ENCODE results near the gene RIN1.

DNA sequence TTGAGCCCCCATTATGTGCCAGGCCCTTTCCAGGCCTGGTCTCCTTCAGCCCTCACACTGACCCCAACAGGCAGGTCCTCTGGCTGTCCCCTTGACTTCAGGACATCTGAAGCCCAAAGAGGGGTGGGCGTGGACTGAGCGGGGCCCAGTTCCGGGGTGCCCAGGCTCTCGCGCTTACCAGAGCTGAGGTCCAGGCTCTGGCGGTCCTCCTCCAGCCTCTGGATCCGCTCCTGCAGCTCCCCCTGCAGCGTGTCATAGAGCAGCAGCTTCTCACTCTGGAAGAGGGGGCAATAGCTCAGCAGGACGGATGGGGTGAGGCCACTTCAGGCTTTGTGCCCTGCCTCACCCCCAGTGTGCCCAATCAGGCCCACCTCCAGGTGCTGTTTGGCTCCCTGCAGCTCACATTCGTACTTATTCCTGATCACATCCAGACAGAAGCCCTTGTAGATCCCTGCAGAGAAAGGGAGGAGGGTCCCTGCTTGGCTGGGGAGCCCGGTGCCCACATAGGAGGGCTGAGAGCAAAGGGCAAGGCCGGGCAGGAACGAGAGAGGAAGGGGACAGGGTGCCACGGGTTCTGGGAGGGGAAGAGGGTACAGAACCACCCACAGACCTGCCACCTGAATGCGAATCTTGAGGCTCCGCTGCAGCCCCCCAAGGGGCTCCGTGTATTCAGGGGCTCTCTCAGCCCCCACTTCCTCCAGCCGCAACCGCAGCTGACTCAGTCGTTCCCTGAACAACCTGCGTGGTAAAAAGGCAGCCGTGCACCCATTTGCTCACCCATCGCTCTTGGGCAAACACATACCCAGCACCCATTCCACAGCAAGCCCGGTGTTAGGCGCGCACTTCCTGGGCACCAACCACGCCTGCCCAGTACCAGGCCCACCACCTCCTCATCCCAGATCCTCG, 4.6 kb upstream of the RIN1 start:
- TF ChIP-seq, protein P1, sequence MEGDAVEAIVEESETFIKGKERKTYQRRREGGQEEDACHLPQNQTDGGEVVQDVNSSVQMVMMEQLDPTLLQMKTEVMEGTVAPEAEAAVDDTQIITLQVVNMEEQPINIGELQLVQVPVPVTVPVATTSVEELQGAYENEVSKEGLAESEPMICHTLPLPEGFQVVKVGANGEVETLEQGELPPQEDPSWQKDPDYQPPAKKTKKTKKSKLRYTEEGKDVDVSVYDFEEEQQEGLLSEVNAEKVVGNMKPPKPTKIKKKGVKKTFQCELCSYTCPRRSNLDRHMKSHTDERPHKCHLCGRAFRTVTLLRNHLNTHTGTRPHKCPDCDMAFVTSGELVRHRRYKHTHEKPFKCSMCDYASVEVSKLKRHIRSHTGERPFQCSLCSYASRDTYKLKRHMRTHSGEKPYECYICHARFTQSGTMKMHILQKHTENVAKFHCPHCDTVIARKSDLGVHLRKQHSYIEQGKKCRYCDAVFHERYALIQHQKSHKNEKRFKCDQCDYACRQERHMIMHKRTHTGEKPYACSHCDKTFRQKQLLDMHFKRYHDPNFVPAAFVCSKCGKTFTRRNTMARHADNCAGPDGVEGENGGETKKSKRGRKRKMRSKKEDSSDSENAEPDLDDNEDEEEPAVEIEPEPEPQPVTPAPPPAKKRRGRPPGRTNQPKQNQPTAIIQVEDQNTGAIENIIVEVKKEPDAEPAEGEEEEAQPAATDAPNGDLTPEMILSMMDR (IDR thresholded peaks at IDR 0.05), result no peak
- no peak for TF ChIP-seq POLR2A (IDR thresholded peaks at IDR 0.05)
- TF ChIP-seq POLR2AphosphoS5 (IDR thresholded peaks at IDR 0.05), result no peak

All from prostate gland (tissue), 2 donors.